ENCODE results near the gene SLC6A19. TPM values are rescaled to one million over a fixed set of nuclear protein-coding genes. Genes with fewer than 3 reads are reported as not detected.

The SLC6A19 gene
- total and polyA plus RNA-seq, 2 donors (not counting 1 experiment from before 2014, with no cell fraction given), result not detected

- no peaks in the 10 kb centered on the region for H3K36me3 ChIP-seq (replicated peaks in 1 of 2; ENCODE audit: control extremely low read depth in 1 of 2, control insufficient read depth in 1 of 2, extremely low read depth in 1 of 2, insufficient read depth in 2 of 2, low read length in 1 of 2)
- Mint-ChIP-seq H3K4me1 (peaks cover 5% of the 10 kb centered on the region), H3K27ac (no peak overlapping the region), H3K9me3 (ENCODE audit: insufficient read depth) (no peaks in the 10 kb centered on the region), H3K27me3 (peaks cover 18% of the 10 kb centered on the region), H3K4me3 (peak overlapping the region; percentile 44)
- no peaks in the 10 kb centered on the region for H4K20me1 ChIP-seq (ENCODE audit: control insufficient read depth, insufficient read depth, low read length, poor library complexity, severe bottlenecking)
- no peak overlapping the region for H3K4me2 ChIP-seq (replicated peaks; ENCODE audit: low read depth, low read length, poor library complexity, severe bottlenecking)
- TF ChIP-seq CTCF (IDR thresholded peaks at IDR 0.05) (no peak), EZH2 (IDR thresholded peaks at IDR 0.05; ENCODE audit: borderline replicate concordance, insufficient read depth, low read depth, low read length, poor library complexity, severe bottlenecking) (no peak)
- no peak overlapping the region for H3K4me3 ChIP-seq (ENCODE audit: control extremely low read depth in 1 of 5, extremely low read depth in 1 of 5, insufficient read depth in 1 of 5, low read depth in 2 of 5, low read length in 4 of 5)
- DNase-seq (no peak), ATAC-seq (ENCODE audit: low read depth) (no peak)
- no peak overlapping the region for H2AFZ ChIP-seq (ENCODE audit: insufficient read depth, low read depth, low read length, poor library complexity, severe bottlenecking)
- H3K27me3 ChIP-seq (replicated peaks in 1 of 4; ENCODE audit: control extremely low read depth in 1 of 4, control insufficient read depth in 3 of 4, insufficient read depth in 4 of 4, low read length in 3 of 4), result peaks cover 0 to 2% (median 0%) of the 10 kb centered on the region in 4 experiments
- intact Hi-C loops (cut with micrococcal nuclease), result no loop called here
- no peaks in the 10 kb centered on the region for H3K4me1 ChIP-seq (ENCODE audit: control insufficient read depth in 2 of 2, insufficient read depth in 2 of 2, low read length in 2 of 2)
- no peaks in the 10 kb centered on the region for H3K9me3 ChIP-seq (ENCODE audit: control extremely low read depth in 1 of 3, control insufficient read depth in 2 of 3, insufficient read depth in 1 of 3, low read length in 2 of 3)
- ChIA-PET CTCF (no interaction called here), POLR2A (no interaction called here)
- H3K9ac ChIP-seq (ENCODE audit: low read length), result no peak overlapping the region
- no peak overlapping the region for H3K27ac ChIP-seq (ENCODE audit: low read length in 2 of 2)
- no CpG with 5 or more reads among the region's 6 CpGs for WGBS (ENCODE audit: insufficient coverage)
- H3K79me2 ChIP-seq (ENCODE audit: control insufficient read depth, insufficient read depth, low read length), result no peaks in the 10 kb centered on the region
These were observed 10.6 kb upstream of the SLC6A19 start for GRCh38 chr5:1190837-1191239.

DNA sequence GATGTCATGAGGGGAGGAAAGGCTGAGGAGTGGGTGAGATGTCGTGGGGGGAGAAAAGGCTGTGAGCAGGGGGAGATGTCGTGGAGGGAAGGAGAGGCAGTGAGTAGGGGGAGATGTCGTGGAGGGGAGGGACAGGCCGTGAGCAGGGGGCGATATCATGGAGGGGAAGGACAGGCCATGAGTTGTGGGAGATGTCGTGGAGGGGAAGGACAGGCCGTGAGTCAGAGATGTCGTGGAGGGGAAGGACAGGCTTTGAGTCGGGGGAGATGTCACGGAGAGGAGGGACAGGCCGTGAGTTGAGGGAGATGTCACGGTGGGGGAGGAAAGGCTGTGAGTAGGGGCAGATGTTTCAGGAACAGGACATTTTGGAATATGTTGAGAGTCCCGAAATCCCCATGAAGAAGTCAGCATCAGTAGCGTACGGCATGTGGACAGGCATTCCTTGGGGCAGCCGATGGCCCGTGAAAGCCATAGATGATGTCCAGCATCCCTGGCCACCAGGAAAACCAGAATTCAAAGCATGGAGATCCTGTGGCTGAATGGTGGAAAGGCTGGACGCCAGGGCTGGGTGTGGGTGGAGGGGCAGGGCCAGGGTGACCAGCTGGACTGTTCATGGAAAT lies 8.3 kb upstream of the SLC6A19 start:
- H3K4me3 Mint-ChIP-seq, result no peak overlapping the region
- Histone ChIP-seq H3K4me1 (ENCODE audit: control insufficient read depth in 2 of 2, insufficient read depth in 2 of 2, low read length in 2 of 2) (no peaks in the 10 kb centered on the region), H3K36me3 (replicated peaks in 1 of 2; ENCODE audit: control extremely low read depth in 1 of 2, control insufficient read depth in 1 of 2, extremely low read depth in 1 of 2, insufficient read depth in 2 of 2, low read length in 1 of 2) (no peaks in the 10 kb centered on the region), H4K20me1 (ENCODE audit: control insufficient read depth, insufficient read depth, low read length, poor library complexity, severe bottlenecking) (no peaks in the 10 kb centered on the region), H3K9me3 (ENCODE audit: control extremely low read depth in 1 of 3, control insufficient read depth in 2 of 3, insufficient read depth in 1 of 3, low read length in 2 of 3) (no peaks in the 10 kb centered on the region), H3K79me2 (ENCODE audit: control insufficient read depth, insufficient read depth, low read length) (no peaks in the 10 kb centered on the region), H2AFZ (ENCODE audit: insufficient read depth, low read depth, low read length, poor library complexity, severe bottlenecking) (no peak overlapping the region), H3K27me3 (replicated peaks in 1 of 4; ENCODE audit: control extremely low read depth in 1 of 4, control insufficient read depth in 3 of 4, insufficient read depth in 4 of 4, low read length in 3 of 4) (peaks cover 0 to 3% (median under 1%) of the 10 kb centered on the region in 4 experiments), H3K4me2 (replicated peaks; ENCODE audit: low read depth, low read length, poor library complexity, severe bottlenecking) (no peak overlapping the region), H3K9ac (ENCODE audit: low read length) (no peak overlapping the region), H3K27ac (ENCODE audit: low read length in 2 of 2) (no peak overlapping the region), H3K4me3 (ENCODE audit: control extremely low read depth in 1 of 5, extremely low read depth in 1 of 5, insufficient read depth in 1 of 5, low read depth in 2 of 5, low read length in 4 of 5) (no peak overlapping the region)
- H3K4me1 Mint-ChIP-seq, result peaks cover 5% of the 10 kb centered on the region
- no peak for ATAC-seq (ENCODE audit: low read depth)
- POLR2A ChIA-PET, result no interaction called here
- intact Hi-C loops (cut with micrococcal nuclease), result no loop called here
- TF ChIP-seq EZH2 (IDR thresholded peaks at IDR 0.05; ENCODE audit: borderline replicate concordance, insufficient read depth, low read depth, low read length, poor library complexity, severe bottlenecking) (no peak), CTCF (IDR thresholded peaks at IDR 0.05) (no peak)
- WGBS (ENCODE audit: insufficient coverage), result 83% methylated on average over 18 of the region's 18 CpGs
- CTCF ChIA-PET, result no interaction called here
- DNase-seq, result no peak
- H3K27ac Mint-ChIP-seq, result no peak overlapping the region
- H3K27me3 Mint-ChIP-seq, result peaks cover 22% of the 10 kb centered on the region
- H3K9me3 Mint-ChIP-seq (ENCODE audit: insufficient read depth), result no peaks in the 10 kb centered on the region

All from B cell (primary cell).